ENCODE measurements around the gene HS3ST5.

DNA sequence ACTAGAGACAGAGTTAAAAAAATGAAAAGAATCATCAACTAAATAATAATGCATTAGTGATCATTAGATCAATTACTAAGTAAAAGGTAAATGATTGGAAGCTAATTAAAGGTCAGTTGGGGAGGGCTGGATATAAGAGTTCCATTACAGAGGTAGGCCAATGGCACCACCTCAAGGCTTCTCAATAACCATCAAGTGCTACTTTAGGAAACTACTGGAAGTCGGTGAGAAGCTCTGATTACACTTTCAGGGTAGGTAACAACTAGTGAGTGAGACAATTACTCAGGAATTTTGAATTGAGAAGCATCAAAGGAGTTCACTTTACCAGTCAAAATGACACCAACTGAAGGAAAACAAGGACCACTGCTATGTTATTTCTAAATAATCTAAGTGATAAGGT, 281.7 kb downstream of the HS3ST5 start:
- TF ChIP-seq, protein P1, sequence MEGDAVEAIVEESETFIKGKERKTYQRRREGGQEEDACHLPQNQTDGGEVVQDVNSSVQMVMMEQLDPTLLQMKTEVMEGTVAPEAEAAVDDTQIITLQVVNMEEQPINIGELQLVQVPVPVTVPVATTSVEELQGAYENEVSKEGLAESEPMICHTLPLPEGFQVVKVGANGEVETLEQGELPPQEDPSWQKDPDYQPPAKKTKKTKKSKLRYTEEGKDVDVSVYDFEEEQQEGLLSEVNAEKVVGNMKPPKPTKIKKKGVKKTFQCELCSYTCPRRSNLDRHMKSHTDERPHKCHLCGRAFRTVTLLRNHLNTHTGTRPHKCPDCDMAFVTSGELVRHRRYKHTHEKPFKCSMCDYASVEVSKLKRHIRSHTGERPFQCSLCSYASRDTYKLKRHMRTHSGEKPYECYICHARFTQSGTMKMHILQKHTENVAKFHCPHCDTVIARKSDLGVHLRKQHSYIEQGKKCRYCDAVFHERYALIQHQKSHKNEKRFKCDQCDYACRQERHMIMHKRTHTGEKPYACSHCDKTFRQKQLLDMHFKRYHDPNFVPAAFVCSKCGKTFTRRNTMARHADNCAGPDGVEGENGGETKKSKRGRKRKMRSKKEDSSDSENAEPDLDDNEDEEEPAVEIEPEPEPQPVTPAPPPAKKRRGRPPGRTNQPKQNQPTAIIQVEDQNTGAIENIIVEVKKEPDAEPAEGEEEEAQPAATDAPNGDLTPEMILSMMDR (conservative IDR thresholded peaks at IDR 0.05 in 1 of 2, IDR thresholded peaks at IDR 0.05 in 1 of 2; ENCODE audit: low read depth in 1 of 2, low read length in 2 of 2), result no peak
- TF ChIP-seq EZH2 (IDR thresholded peaks at IDR 0.05; ENCODE audit: low read length, missing control alignments), result no peak

Data from fibroblast of lung (primary cell).